HG03095 (cell line): ENCODE measurements around the gene REX1BD.

ENCODE experiments used
- ATAC-seq: cut with Tn5 transposase; IDR thresholded peaks from one replicate; pipeline ENCODE4 v1.9.1; 2021; ENCODE audit warnings: moderate library complexity; ENCODE audit not compliant: unreplicated experiment

Gene REX1BD

DNA sequence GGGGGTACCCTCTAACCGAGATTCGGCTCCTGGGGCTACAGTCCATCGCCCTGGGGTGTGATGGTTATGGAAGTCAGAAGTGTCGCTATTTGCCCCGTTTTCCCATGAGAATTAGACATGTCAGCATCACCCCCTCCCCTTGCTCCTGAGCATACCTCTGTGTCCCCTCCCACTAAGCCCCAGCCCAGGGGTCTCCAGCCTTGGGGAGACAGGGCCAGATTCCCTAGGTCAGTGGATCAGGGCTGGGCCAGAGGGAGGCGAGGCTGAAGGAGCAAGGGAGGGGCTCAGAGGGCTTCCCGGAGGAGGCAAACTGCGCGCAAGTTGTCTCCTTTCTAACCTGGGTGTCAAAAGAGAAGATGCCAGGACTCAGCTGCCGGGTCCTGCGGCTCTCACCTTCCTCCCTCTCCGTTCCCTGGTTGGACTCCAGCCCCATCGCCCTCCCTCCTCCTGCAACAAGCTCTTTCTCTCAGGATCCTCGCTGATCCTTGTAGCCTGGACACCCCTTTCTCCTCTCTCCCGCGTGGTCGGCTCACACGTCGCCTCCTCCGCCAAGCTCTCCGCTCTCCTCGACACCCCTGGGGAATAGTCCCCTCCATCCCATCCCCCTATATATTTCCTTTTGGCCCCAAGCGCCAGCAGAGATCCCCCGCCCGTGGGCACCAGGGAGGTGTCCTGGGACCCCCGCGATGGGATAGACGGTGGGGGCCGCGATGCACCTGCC is 23.6 kb downstream of the REX1BD start:
- ATAC-seq = no peak

GRCh38 chr19:18612772-18613588 is 24.4 kb downstream of the REX1BD start, which contains the start of gene TMEM59L:
Gene TMEM59L, plus strand, starts transcription at chr19:18612870. Its CDS starts 89 bp downstream, at chr19:18612959.
- ATAC-seq = no peak

GRCh38 chr19:18613589-18614234 is 25.1 kb downstream of the REX1BD start:
- ATAC-seq = no peak

GRCh38 chr19:18616023-18616422 is 27.4 kb downstream of the REX1BD start:
- ATAC-seq = no peak

DNA sequence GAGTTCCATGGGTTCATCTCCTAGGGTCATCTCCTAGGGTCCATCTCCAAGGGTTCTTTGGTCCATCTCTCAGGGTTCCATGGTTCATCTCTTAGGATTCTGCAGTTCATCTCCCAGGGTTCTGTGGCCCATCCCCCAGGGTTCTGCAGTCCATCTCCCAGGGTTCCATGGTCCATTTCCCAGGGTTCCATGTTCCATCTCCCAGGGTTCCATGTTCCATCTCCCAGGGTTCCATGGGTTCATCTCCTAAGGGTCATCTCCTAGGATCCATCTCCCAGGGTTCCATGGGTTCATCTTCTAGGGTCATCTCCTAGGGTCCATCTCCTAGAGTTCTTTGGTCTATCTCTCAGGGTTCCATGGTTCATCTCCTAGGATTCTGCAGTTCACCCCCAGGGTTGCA is 29.0 kb downstream of the REX1BD start:
- ATAC-seq = no peak

DNA sequence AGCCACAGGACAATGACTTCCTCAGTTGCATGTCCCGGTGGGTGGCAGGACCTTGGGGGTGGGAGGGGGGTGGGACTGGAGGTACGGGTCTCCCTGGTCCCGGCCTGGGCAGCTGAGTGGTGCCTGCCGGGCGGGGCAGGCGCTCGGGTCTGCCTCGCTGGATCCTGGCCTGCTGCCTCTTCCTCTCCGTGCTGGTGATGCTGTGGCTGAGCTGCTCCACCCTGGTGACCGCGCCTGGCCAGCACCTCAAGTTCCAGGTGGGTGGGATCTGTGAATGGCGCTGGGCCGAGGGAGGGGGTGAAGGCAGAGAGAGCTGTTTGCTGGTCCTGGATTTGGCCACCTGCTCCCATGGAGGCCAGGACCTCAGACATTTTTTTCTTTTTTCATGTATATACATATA is 29.6 kb downstream of the REX1BD start:
- no peak for ATAC-seq

DNA sequence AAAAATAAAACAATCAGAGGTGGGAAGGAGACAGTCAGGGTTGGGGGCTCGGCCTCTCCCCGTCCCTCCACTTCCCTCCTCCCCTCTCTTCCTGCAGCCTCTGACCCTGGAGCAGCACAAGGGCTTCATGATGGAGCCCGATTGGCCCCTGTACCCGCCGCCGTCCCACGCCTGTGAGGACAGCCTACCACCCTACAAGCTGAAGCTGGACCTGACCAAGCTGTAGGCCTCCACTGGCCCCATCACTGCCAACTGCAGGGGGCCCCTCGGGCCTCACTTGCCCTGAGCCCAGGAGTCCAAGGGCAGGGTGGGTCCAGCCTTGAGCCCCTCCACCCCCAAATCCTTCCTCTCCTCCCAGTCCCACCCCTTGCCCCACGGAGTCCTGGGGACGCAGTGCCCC is 31.7 kb downstream of the REX1BD start:
- ATAC-seq = no peak

- ATAC-seq = no peak
Observed at GRCh38 chr19:18620902-18621301, 32.3 kb downstream of the REX1BD start.

DNA sequence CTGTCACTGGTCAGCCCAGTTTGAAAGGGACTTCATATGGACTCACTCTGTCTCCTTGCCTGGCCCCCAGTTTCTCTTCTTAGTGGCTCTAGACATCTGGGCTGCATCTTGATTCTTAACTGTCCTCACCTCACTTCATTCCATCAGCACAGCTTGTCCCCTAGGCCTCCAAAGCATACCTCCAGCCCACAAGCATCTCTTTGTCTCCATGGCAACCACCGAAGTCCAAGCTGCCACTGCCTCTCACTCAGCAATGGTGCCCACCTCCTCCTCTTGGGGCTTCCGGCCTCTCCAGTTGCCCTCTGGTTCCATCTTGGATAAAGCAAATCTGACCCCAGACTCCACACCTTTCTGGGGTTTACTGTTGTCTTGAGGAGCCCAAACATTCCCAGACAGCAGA is 38.3 kb downstream of the REX1BD start:
- ATAC-seq = no peak

DNA sequence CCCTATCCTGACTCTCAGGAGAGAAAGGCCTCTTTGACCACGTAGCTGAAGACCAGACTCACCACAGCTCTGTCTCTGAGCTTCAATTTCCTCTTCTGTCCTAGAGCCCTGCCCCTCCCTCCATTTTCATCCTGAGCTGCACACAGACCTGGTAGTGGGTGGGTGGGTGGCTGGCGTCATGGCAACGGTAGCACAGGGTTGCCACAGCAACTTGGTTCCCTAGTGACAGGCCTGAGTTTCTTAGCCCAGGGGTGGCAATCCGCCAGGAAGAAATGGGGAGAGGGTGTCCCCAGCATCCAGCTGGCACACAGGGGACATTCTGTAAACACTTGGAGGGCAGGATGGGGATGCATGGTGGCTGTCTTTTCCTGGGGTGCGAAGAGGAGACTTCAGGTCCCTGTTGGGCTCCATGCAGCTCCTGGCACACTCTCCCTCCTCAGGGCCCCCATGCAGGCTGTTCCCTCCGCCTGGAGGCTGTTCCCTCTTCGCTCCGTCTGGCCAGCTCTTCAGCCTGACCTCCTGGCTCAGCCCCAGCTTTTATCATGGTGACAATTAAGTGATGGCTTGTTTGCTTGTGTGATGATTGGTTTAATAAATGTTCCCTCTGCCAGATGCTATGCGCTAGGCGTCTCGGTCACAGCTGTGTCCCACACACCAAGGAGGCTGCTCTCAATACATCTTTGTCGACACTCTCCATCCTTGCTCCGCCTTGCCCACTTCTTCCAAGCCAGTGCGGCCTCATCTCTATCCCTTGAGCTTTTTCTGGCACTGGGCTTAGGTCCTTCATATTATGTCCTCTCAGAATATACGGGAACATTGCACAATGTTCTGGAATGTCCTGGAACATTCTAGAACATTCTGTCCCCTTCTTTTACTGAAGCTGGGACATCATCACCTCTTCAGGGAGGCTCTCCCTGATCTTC is 40.8 kb downstream of the REX1BD start:
- no peak for ATAC-seq

- no peak for ATAC-seq
Observed at GRCh38 chr19:18633321-18633720, 44.7 kb downstream of the REX1BD start.

DNA sequence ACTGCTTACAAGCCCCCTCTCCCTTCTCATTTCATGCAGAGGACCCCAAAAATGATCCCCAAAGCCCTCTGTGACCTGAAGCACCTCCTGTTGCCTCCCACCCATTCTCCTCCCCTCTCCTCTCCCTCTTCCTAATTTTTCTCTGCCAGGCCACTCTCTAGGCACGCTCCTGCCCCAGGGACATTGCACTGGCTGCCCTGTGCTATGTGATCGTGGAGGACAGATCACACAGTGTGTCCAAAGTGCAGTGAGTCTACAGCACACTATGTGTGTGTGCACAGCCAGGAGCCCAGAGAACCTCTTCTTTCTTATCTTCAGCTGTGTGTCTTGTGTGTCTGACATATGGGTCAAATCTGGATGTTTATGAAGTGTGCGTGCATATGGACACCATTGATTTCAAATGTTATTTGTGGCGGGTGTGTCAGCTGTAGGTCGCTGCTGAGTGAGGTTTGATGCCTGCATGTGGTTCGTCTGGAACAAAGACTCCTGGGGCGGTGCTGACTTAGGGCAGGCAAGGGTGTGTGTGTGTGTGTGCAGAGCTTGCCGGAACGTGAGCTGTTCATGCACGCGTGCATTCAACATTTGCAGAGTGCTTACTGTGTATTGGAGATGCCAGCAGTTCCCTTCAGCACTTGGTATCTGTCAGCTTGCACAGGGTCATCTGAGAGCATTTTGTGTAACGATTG is 46.2 kb downstream of the REX1BD start:
- no peak for ATAC-seq

DNA sequence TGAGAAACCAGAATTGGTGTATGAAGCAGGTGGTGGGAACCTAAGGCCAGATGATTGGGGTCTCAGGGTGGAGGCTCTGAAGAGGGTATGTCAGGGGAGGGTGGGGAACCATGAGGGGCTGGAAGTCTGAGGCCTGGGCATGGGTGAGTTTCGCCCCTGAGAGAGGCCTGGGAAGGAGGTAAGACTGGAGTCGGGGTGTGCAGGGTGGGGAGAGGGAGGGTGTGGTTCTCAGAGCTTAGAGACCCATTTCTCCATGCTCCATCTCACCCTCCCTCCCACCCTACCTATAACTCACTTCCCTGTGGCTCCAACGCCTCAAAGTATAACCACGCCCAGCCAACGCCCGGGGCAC is 47.2 kb downstream of the REX1BD start:
- no peak for ATAC-seq

GRCh38 chr19:18636183-18636968 is 47.8 kb downstream of the REX1BD start:
- peak; percentile 80 for ATAC-seq

DNA sequence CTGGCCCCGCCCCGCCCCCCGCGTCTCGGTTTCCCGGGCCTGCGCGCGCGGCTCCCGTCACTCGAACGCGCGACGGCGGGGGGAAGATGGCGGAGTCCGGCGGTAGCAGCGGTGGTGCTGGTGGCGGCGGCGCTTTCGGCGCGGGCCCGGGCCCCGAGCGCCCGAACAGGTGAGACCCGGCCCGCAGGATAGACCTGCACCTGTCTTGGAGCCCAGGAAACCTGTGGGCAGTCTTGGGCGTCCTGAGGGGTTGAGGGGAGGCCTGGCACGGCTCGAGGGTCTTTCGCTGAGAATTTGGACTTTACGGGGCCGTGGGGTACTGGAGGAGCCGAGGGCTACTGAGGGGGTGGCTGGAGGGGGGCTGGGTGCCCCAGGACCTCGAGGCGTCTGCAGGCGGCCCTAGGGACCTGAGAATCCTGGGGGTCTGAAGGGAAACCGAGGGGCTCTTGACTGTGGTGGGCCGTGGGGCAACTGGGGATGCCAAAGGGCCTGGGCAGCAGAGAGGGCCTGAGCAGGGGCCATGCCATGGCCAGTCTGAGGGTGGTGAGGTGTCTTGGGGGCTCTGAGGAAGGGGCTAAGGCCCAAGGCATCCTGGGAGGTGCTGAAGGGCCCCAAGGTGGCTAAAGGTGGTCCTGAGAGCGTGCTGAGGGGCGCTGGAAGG is 48.5 kb downstream of the REX1BD start, which contains the start of gene KLHL26:
KLHL26 (plus strand) TSS at position 60 of the 661 bp plus-strand sequence; CDS start at position 87, 27 bp downstream.
- no peak for ATAC-seq

DNA sequence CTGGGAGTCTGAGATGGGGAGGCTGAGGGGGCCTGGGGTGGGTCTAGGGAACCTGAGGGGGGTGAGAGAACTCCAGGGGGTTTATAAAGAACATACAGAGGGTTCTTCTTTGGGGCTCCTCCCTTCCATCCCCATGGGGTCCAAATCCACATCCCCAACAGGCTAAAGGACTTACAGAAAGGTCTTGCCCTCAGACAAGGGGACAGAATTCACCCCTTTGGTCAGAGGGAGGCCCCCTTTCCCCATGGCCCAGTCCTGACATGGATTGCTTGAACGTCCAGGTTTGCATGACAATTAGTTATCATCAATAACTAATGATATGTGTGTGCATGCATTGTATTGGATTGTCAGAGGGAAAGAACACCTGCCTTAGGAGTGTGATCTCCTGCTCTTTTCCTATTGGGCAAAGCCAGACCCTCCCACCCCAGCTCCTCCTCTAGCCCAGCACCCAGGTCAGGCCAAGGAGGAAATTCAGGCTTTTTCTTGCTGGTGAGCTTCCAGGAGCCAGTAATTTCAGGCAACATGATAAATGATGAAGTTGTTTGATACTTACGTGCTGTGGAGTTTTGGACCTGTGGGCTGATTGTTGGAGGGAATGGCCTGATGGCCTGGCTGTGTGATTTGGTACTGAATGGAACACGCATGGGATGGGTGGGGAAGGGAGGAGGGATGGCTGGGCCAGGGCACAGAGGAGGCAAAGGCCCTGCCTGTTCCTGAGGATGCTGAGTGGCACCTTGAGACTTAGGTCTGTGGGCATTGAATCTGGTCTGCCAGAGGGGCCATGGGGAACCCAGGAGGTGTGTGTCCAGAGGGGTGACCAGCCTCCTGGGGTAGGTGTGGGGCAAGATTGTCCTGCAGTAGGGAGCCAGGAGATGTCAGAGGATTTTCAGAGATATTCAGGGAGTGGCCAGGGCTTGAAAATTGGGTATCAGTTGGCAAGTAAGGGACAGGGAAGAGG is 49.4 kb downstream of the REX1BD start:
- no peak for ATAC-seq

- no peak for ATAC-seq
Observed at GRCh38 chr19:18639706-18640243, 51.2 kb downstream of the REX1BD start.
